OCI-LY1 (cell line): ENCODE data around the gene RAP1GDS1.
"Not testable (repeated sequence)": the region's sequence is repeated elsewhere in the genome, so short reads cannot be mapped to it uniquely, and the experiment has no call there.

Experiments used
- H2AFZ ChIP-seq: fragments of 200-600 bp; sonication (generic), shearing (Covaris generic); 2 replicates; pipeline ENCODE4 v1.6.0; 2014; ENCODE audit warnings: antibody characterized with exemption, mild to moderate bottlenecking, low read length
- H3F3A ChIP-seq: fragments of 200-600 bp; sonication (generic), shearing (Covaris generic); 2 replicates; pipeline ENCODE4 v1.6.0; 2014; ENCODE audit warnings: mild to moderate bottlenecking, antibody characterized with exemption, low read length, moderate library complexity; ENCODE audit not compliant: insufficient read depth
- H3K27ac ChIP-seq: fragments of 200-600 bp; sonication (generic); 2 replicates; pipeline ENCODE4 v1.5.1; 2014; ENCODE audit warnings: low read length, mixed run types, mild to moderate bottlenecking, low read depth; ENCODE audit not compliant: poor library complexity, severe bottlenecking
- H3K27me3 ChIP-seq: fragments of 200-600 bp; sonication (generic); 2 replicates; pipeline ENCODE4 v1.6.0; 2014; ENCODE audit warnings: antibody characterized with exemption, mild to moderate bottlenecking, low read length, moderate library complexity; ENCODE audit not compliant: insufficient read depth
- H3K36me3 ChIP-seq: fragments of 200-600 bp; sonication (generic); 2 replicates; pipeline ENCODE4 v1.6.1; 2014; ENCODE audit warnings: mild to moderate bottlenecking, antibody characterized with exemption, low read length, moderate library complexity, mixed read lengths; ENCODE audit not compliant: insufficient read depth
- H3K4me1 ChIP-seq: fragments of 200-600 bp; sonication (generic); 2 replicates; pipeline ENCODE4 v1.5.1; 2014; ENCODE audit warnings: mild to moderate bottlenecking, low read length, moderate library complexity; ENCODE audit not compliant: insufficient read depth, severe bottlenecking
- H3K4me2 ChIP-seq: fragments of 200-600 bp; sonication (generic), shearing (Covaris generic); 2 replicates; pipeline ENCODE4 v1.6.1; 2014; ENCODE audit warnings: low read length
- H3K4me3 ChIP-seq: fragments of 200-600 bp; sonication (generic); 2 replicates; pipeline ENCODE4 v1.5.1; 2014; ENCODE audit warnings: low read length, low read depth, mild to moderate bottlenecking, mixed read lengths; ENCODE audit not compliant: poor library complexity, severe bottlenecking
- H3K79me2 ChIP-seq: fragments of 200-600 bp; shearing (Covaris generic); 2 replicates; pipeline ENCODE4 v1.6.1; 2016; ENCODE audit warnings: mixed run types, low read length, mixed read lengths; ENCODE audit not compliant: insufficient read depth
- H3K9ac ChIP-seq: fragments of 200-600 bp; sonication (generic), shearing (Covaris generic); 2 replicates; pipeline ENCODE4 v1.6.1; 2014; ENCODE audit warnings: mild to moderate bottlenecking, low read length, mixed read lengths
- H3K9me2 ChIP-seq: fragments of 200-600 bp; sonication (generic), shearing (Covaris generic); 2 replicates; pipeline ENCODE4 v1.6.1; 2014; ENCODE audit warnings: low read depth, mild to moderate bottlenecking, low read length, mixed read lengths
- H3K9me3 ChIP-seq: fragments of 200-600 bp; shearing (Covaris generic); 2 replicates; pipeline ENCODE4 v1.6.1; 2014; ENCODE audit warnings: low read length, mixed read lengths
- H4K20me1 ChIP-seq: fragments of 200-600 bp; sonication (generic), shearing (Covaris generic); 2 replicates; pipeline ENCODE4 v1.6.0; 2016; ENCODE audit warnings: mild to moderate bottlenecking, low read length; ENCODE audit not compliant: insufficient read depth
- EZH2 ChIP-seq: fragments of 200-600 bp; sonication (generic), shearing (Covaris generic); IDR thresholded peaks from 2 replicates; pipeline ENCODE4 v1.8.0; 2017; ENCODE audit warnings: borderline replicate concordance, mixed run types, mild to moderate bottlenecking, antibody characterized with exemption, low read length, moderate library complexity, mixed read lengths
- TF ChIP-seq, protein P1 (sequence below): fragments of 200-600 bp; sonication (generic), shearing (Covaris generic); IDR thresholded peaks from 2 replicates; pipeline ENCODE4 v1.5.1; 2017; ENCODE audit warnings: mild to moderate bottlenecking, antibody characterized with exemption, low read length, moderate library complexity, mixed read lengths

RAP1GDS1 gene

DNA sequence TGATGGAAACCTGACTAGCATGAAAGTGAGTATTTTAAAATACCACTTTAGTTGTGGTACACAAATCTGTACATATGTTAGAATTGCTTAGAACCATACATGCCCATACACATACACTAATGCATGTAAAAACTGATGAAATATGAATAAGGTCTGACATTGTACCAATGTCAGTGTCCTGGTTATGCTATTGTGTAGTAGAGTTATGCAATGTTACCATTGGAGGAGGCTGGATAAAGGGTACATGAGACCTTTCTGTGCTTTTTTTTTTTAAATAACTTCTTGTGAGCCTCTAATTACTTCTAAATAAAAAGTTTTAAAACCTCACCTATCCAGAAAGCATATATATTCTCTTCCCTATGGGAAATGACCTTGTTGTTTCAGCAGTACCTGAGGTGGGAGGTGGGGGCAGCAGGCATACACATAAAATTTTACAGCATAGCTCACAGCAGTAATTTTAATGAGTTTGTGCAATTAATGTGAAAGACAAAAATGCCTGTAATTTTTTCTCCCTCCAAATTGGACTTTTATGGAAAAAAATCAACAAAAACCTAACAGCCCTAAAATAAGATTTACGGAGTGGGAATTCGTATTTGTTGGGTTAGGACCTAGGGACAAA is 97.6 kb downstream of the RAP1GDS1 start:
- no peaks in the 10 kb centered on the region for H4K20me1 ChIP-seq
- H3K36me3 ChIP-seq = peaks cover 7% of the 10 kb centered on the region; the same call in 1 of the 2 replicates
- no peaks in the 10 kb centered on the region for H3K9me2 ChIP-seq
- no peak for TF ChIP-seq EZH2
- TF ChIP-seq, protein P1, sequence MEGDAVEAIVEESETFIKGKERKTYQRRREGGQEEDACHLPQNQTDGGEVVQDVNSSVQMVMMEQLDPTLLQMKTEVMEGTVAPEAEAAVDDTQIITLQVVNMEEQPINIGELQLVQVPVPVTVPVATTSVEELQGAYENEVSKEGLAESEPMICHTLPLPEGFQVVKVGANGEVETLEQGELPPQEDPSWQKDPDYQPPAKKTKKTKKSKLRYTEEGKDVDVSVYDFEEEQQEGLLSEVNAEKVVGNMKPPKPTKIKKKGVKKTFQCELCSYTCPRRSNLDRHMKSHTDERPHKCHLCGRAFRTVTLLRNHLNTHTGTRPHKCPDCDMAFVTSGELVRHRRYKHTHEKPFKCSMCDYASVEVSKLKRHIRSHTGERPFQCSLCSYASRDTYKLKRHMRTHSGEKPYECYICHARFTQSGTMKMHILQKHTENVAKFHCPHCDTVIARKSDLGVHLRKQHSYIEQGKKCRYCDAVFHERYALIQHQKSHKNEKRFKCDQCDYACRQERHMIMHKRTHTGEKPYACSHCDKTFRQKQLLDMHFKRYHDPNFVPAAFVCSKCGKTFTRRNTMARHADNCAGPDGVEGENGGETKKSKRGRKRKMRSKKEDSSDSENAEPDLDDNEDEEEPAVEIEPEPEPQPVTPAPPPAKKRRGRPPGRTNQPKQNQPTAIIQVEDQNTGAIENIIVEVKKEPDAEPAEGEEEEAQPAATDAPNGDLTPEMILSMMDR = no peak
- no peak overlapping the region for H3K4me2 ChIP-seq
- H2AFZ ChIP-seq = no peak overlapping the region
- no peaks in the 10 kb centered on the region for H3K4me1 ChIP-seq
- no peak overlapping the region for H3K27ac ChIP-seq
- no peak overlapping the region for H3K4me3 ChIP-seq
- H3F3A ChIP-seq = no peaks in the 10 kb centered on the region
- H3K9ac ChIP-seq = no peak overlapping the region
- no peaks in the 10 kb centered on the region for H3K79me2 ChIP-seq
- H3K27me3 ChIP-seq = no peaks in the 10 kb centered on the region
- H3K9me3 ChIP-seq = no peaks in the 10 kb centered on the region

DNA sequence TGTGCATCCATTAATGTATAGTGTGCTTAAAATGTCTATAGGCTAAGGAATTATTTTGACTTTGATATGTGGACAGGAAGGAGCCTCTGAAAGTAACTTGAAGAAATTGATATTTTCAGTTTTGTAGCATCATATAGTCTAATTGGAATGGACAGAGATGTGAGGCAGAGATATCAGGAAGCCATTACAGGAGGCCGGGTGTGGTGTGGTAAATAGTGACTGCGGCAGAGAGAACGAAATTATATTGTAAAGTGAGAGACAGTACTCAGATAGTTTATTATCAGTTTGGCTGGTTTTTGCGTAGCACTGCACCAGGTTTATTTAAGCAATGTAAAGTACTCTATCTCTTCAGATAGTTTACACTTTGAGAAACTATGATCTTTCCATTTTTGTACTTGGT is 98.5 kb downstream of the RAP1GDS1 start:
- TF ChIP-seq, protein P1 = no peak
- no peak for TF ChIP-seq EZH2
- Histone ChIP-seq H3K79me2 (no peaks in the 10 kb centered on the region), H3K4me3 (no peak overlapping the region), H3K9me3 (no peaks in the 10 kb centered on the region), H4K20me1 (no peaks in the 10 kb centered on the region), H3F3A (no peaks in the 10 kb centered on the region), H3K4me2 (no peak overlapping the region), H3K27me3 (no peaks in the 10 kb centered on the region), H3K36me3 (peaks cover 7% of the 10 kb centered on the region; the same call in 1 of the 2 replicates), H3K27ac (no peak overlapping the region), H2AFZ (no peak overlapping the region), H3K9ac (no peak overlapping the region), H3K4me1 (no peaks in the 10 kb centered on the region), H3K9me2 (no peaks in the 10 kb centered on the region)

DNA sequence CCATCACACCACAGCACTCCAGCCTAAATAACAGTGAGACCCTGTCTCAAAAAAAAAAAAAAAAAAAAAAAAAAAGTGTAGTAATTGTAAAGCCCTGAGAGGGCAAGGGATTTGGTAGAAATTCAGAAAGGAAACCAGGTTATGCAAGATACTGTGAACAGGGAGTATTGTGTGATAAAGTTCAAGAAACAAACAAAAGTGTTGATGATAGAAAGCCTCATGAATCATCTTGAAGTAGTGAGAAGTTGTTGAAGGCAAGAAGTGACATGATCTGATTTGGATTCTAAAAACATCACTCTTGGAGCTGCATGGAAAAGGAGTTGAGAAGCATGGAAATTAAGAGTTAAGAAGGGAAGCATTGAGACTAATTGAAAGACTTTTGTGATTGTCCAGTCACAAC is 102.2 kb downstream of the RAP1GDS1 start:
- Histone ChIP-seq H3K27me3 (no peaks in the 10 kb centered on the region), H3K4me2 (no peak overlapping the region), H3F3A (no peaks in the 10 kb centered on the region), H2AFZ (no peak overlapping the region), H3K9me3 (no peaks in the 10 kb centered on the region), H3K27ac (no peak overlapping the region), H3K9ac (no peak overlapping the region), H3K4me1 (no peaks in the 10 kb centered on the region), H3K36me3 (peaks cover 27% of the 10 kb centered on the region), H3K79me2 (no peaks in the 10 kb centered on the region), H4K20me1 (no peaks in the 10 kb centered on the region), H3K4me3 (no peak overlapping the region), H3K9me2 (no peaks in the 10 kb centered on the region)
- TF ChIP-seq, protein P1 = no peak
- TF ChIP-seq EZH2 = no peak

DNA sequence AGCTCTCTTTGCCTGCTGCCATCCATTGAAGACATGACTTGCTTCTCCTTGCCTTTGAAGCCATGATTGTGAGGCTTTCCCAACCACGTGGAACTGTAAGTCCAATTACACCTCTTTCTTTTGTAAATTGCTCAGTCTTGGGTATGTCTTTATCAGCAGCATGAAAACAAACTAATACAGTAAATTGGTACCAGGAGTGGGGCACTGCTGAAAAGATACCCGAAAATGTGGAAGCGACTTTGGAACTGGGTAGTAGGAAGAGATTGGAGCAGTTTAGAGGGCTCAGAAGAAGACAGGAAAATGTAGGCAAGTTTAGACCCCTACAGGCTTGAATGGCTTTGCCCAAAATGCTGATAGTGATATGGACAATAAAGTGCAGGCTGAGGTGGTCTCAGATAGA is 105.1 kb downstream of the RAP1GDS1 start:
- not testable (repeated sequence) for H3K27ac ChIP-seq, H3K27me3 ChIP-seq, H3K4me2 ChIP-seq, H4K20me1 ChIP-seq, H3K4me3 ChIP-seq, H3K79me2 ChIP-seq, H3F3A ChIP-seq, H3K4me1 ChIP-seq, H3K9ac ChIP-seq, H3K9me2 ChIP-seq, H2AFZ ChIP-seq, H3K9me3 ChIP-seq
- peaks cover 34% of the 10 kb centered on the region for H3K36me3 ChIP-seq

DNA sequence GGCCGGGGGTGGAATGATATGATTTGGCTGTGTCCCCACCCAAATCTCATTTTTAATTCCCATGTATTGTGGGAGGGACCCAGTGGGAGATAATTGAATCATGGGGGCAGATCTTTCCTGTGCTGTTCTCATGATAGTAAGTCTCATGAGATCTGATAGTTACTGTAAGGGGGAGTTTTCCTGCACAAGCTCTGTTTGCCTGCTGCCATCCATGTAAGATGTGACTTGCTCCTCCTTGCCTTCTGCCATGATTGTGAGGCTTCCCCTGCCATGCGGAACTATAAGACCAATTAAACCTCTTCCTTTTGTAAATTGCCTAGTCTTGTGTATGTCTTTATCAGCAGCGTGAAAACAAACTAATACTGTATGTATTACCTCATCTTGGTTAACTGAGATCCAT is 106.8 kb downstream of the RAP1GDS1 start:
- H3K79me2 ChIP-seq, H3K9ac ChIP-seq, H3K4me3 ChIP-seq, H3K27ac ChIP-seq, H3K27me3 ChIP-seq, H3K9me2 ChIP-seq, H3K4me1 ChIP-seq, H3F3A ChIP-seq, H3K9me3 ChIP-seq, H2AFZ ChIP-seq, H4K20me1 ChIP-seq, H3K4me2 ChIP-seq: not testable (repeated sequence)
- H3K36me3 ChIP-seq = peaks cover 34% of the 10 kb centered on the region
